HepG2 (cell line): Measurements from ENCODE around the gene ST14. TPM values are rescaled to one million over a fixed set of nuclear protein-coding genes. Genes with fewer than 3 reads are reported as not detected.

Source experiments
- ATAC-seq: fragments of 200-7000 bp; cut with Tn5 transposase; 3 replicates; pipeline ENCODE4 v1.9.1; 2020; ENCODE audit warnings: mild to moderate bottlenecking, moderate library complexity
- BruUV-seq: library from RNA; stranded (reverse); fragments of 400-500 nt; replicated peaks from 2 replicates; lab custom pipeline; 2021; lab: Mats Ljungman, UMichigan
- CTCF ChIA-PET: fragments of 300-600 bp; formaldehyde crosslinking; extraction: SDS; loops from one replicate; lab custom pipeline; 2021; ENCODE audit warnings: low total read pairs, inconsistent platforms, low intra/inter-chr PET ratio; lab: Yijun Ruan, JAX
- POLR2A ChIA-PET: fragments of 350-600 bp; sonication (Branson Sonifier 250); formaldehyde crosslinking; loops from one replicate; lab custom pipeline; 2020; ENCODE audit warnings: antibody characterized with exemption, inconsistent platforms; lab: Yijun Ruan, JAX
- DNase-seq: peaks from one replicate; pipeline ENCODE4 v3.0.0-alpha.2; 2015; ENCODE audit warnings: low spot score
- FAIRE-seq: peaks from 3 replicates; lab custom pipeline; 2011; peaks lifted over from hg19 to GRCh38; lab: Jason Lieb, UNC
- H2AFZ ChIP-seq: one replicate; pipeline ENCODE4 v1.6.1; 2011; ENCODE audit warnings: low read length, inconsistent platforms
- H3K27ac ChIP-seq: fragments of 300-600 bp; 3 replicates; pipeline ENCODE4 v1.8.0; 2011; ENCODE audit warnings: mixed run types, mild to moderate bottlenecking, mixed read lengths, low read length, inconsistent platforms; ENCODE audit not compliant: insufficient read depth; ENCODE audit errors: extremely low read length
- H3K27me3 ChIP-seq, 2 experiments: fragments of 200-600 bp in 1 of 2; 2 replicates in 1 of 2; 3 replicates in 1 of 2; pipeline versions ENCODE4 v1.6.0 to v1.8.0; 2011; ENCODE audit warnings: low read length in 2 of 2, mild to moderate bottlenecking in 2 of 2, moderate library complexity in 2 of 2, inconsistent platforms in 1 of 2; ENCODE audit not compliant: insufficient read depth in 2 of 2, control insufficient read depth in 1 of 2
- H3K36me3 ChIP-seq, 2 experiments: fragments of 200-600 bp in 1 of 2; replicated peaks in 1 of 2; 2 replicates in 1 of 2; 3 replicates in 1 of 2; pipeline versions ENCODE4 v1.5.1 to v1.8.0; 2011; ENCODE audit warnings: low read length in 2 of 2, inconsistent platforms in 1 of 2; ENCODE audit not compliant: insufficient read depth in 2 of 2, control insufficient read depth in 1 of 2
- H3K4me1 ChIP-seq: 2 replicates; pipeline ENCODE4 v1.5.1; 2012; ENCODE audit warnings: low read length, inconsistent platforms; ENCODE audit not compliant: insufficient read depth
- H3K4me2 ChIP-seq: 2 replicates; pipeline ENCODE4 v1.6.0; 2011; ENCODE audit warnings: low read depth, low read length, inconsistent platforms
- H3K4me3 ChIP-seq, 3 experiments: fragments of 200-600 bp in 1 of 3; sonication (generic), shearing (Covaris generic) in 1 of 3; replicated peaks in 1 of 3; 2 replicates each; pipeline ENCODE4 v1.5.1; 2011 to 2016; ENCODE audit warnings: low read length in 3 of 3, inconsistent platforms in 2 of 3, low read depth in 2 of 3, mild to moderate bottlenecking in 2 of 3, control low read depth in 1 of 3, mixed read lengths in 1 of 3; ENCODE audit not compliant: insufficient read depth in 1 of 3
- H3K79me2 ChIP-seq: one replicate; pipeline ENCODE4 v1.6.1; 2011; ENCODE audit warnings: low read length, inconsistent platforms; ENCODE audit not compliant: insufficient read depth
- H3K9ac ChIP-seq: 2 replicates; pipeline ENCODE4 v1.6.0; 2011; ENCODE audit warnings: mild to moderate bottlenecking, low read depth, low read length, inconsistent platforms; ENCODE audit not compliant: insufficient read depth
- H3K9me3 ChIP-seq: 2 replicates; pipeline ENCODE4 v1.5.1; 2012; ENCODE audit warnings: mild to moderate bottlenecking, low read length
- H4K20me1 ChIP-seq: 2 replicates; pipeline ENCODE4 v1.6.0; 2011; ENCODE audit warnings: inconsistent platforms, mild to moderate bottlenecking, low read length, moderate library complexity; ENCODE audit not compliant: insufficient read depth
- ATF7 ChIP-seq, 2 experiments: fragments of 450-650 bp in 1 of 2; sonication (generic) in 1 of 2; formaldehyde crosslinking in 1 of 2; IDR thresholded peaks; 2 replicates each; pipeline versions ENCODE4 v1.4.0 to v1.6.1; 2016 to 2020; ENCODE audit warnings: antibody characterized with exemption in 1 of 2, mild to moderate bottlenecking in 1 of 2, missing genetic modification reagents in 1 of 2
- GFI1 ChIP-seq: sonication (generic); formaldehyde crosslinking; IDR thresholded peaks from 2 replicates; pipeline ENCODE4 v1.5.0; 2020; ENCODE audit warnings: missing genetic modification reagents, mild to moderate bottlenecking, borderline replicate concordance
- ISL2 ChIP-seq: sonication (generic); formaldehyde crosslinking; IDR thresholded peaks from 2 replicates; pipeline ENCODE4 v1.5.0; 2020; ENCODE audit warnings: missing genetic modification reagents
- MED8 ChIP-seq: sonication (generic); formaldehyde crosslinking; IDR thresholded peaks from 2 replicates; pipeline ENCODE4 v1.8.1; 2023; ENCODE audit warnings: mild to moderate bottlenecking, missing genetic modification reagents; ENCODE audit not compliant: insufficient replicate concordance
- NR2C2 ChIP-seq: sonication (generic); formaldehyde crosslinking; IDR thresholded peaks from 2 replicates; pipeline ENCODE4 v1.4.0; 2020; ENCODE audit warnings: missing genetic modification reagents, mild to moderate bottlenecking, moderate library complexity, borderline replicate concordance
- NR2F6 ChIP-seq, 2 experiments: IDR thresholded peaks; 2 replicates each; pipeline ENCODE4 v1.6.1; 2016; ENCODE audit warnings: antibody characterized with exemption in 1 of 2, mild to moderate bottlenecking in 1 of 2
- POLR2AphosphoS2 ChIP-seq: IDR thresholded peaks from 2 replicates; pipeline ENCODE4 v1.6.1; 2011; ENCODE audit warnings: low read depth, low read length, improper control_type of control experiment
- SP140L ChIP-seq: sonication (generic); formaldehyde crosslinking; IDR thresholded peaks from 2 replicates; pipeline ENCODE4 v1.4.0; 2020; ENCODE audit warnings: missing genetic modification reagents, borderline replicate concordance
- TCF12 ChIP-seq, 2 experiments: fragments of 450-650 bp in 1 of 2; sonication (generic) in 1 of 2; formaldehyde crosslinking in 1 of 2; IDR thresholded peaks; 2 replicates each; pipeline versions ENCODE4 v1.6.1 to v1.8.0; 2017 to 2022; ENCODE audit warnings: antibody characterized with exemption in 1 of 2, mild to moderate bottlenecking in 1 of 2, missing genetic modification reagents in 1 of 2, moderate library complexity in 1 of 2
- THAP11 ChIP-seq: IDR thresholded peaks from 2 replicates; pipeline ENCODE4 v1.6.1; 2016; ENCODE audit warnings: missing biosample characterization, missing genetic modification reagents
- ZNF576 ChIP-seq: sonication (generic); formaldehyde crosslinking; IDR thresholded peaks from 2 replicates; pipeline ENCODE4 v1.4.0; 2020; ENCODE audit warnings: mild to moderate bottlenecking, missing genetic modification reagents
- ZNF629 ChIP-seq: sonication (generic); formaldehyde crosslinking; conservative IDR thresholded peaks from 2 replicates; pipeline ENCODE4 v1.5.0; 2020; ENCODE audit warnings: missing genetic modification reagents
- ZNF800 ChIP-seq: sonication (generic); formaldehyde crosslinking; IDR thresholded peaks from 2 replicates; pipeline ENCODE4 v1.4.0; 2020; ENCODE audit warnings: missing genetic modification reagents
- ZSCAN20 ChIP-seq: sonication (generic); formaldehyde crosslinking; IDR thresholded peaks from 2 replicates; pipeline ENCODE4 v1.4.0; 2020; ENCODE audit warnings: missing genetic modification reagents, mild to moderate bottlenecking, borderline replicate concordance
- WGBS: methylation state at CpG from one replicate; pipeline ENCODE4 v1.1.6; 2017; ENCODE audit warnings: low lambda C conversion rate; 5-methylcytosine and 5-hydroxymethylcytosine counted together
- in situ Hi-C: cut with HindIII; loops from 2 replicates; pipeline ENCODE4 v1.10.0; 2017; ENCODE audit warnings: low pct_unique_long_range_greater_than_20kb; ENCODE audit not compliant: extremely low pct_ligation_motif_present
- intact Hi-C: fragments of 100-400 bp; cut with micrococcal nuclease; formaldehyde crosslinking; loops from one replicate; pipeline ENCODE4 v1.10.0; 2022; ENCODE audit not compliant: unreplicated experiment
- polyA plus RNA-seq, 8 experiments: library from polyadenylated mRNA; depleted of rRNA in 3 of 8; stranded (reverse) in 7 of 8; unstranded in 1 of 8; fragments of >200 nt; fragmentation: Illumina TruSeq in 4 of 8; extraction: Trizol in 4 of 8; gene quantifications; 2 replicates each; pipeline versions ENCODE4 v1.2.1 to v1.2.3, GENCODE V29; 2011 to 2016; ENCODE audit warnings: low read depth in 4 of 8, missing spikeins in 1 of 8, mixed read lengths in 1 of 8; ENCODE audit not compliant: insufficient read depth in 1 of 8
- total RNA-seq, 5 experiments: library from RNA; depleted of rRNA; stranded (reverse); fragments of >200 nt; fragmentation: Illumina TruSeq; extraction: Trizol; gene quantifications; 2 replicates each; pipeline ENCODE4 v1.2.3, GENCODE V29; 2016; ENCODE audit warnings: low read depth in 1 of 5
- TF ChIP-seq, protein P1 (sequence below): IDR thresholded peaks from 2 replicates; pipeline ENCODE4 v1.6.1; 2016; ENCODE audit warnings: low read depth, borderline replicate concordance

The ST14 gene
- total and polyA plus RNA-seq, 2 of the 13 experiments (the other 11 are each of a cell fraction or from before 2014, with no cell fraction given) = 0.88 to 1.4 TPM

GRCh38 chr11:130112071-130112830, 47.3 kb upstream of the ST14 start:
- Histone ChIP-seq H3K27me3 (no peaks in the 10 kb centered on the region), H3K9me3 (no peaks in the 10 kb centered on the region), H3K9ac (no peak overlapping the region), H3K27ac (no peak overlapping the region), H3K79me2 (peaks cover 50% of the 10 kb centered on the region), H4K20me1 (peaks cover 5% of the 10 kb centered on the region; the same call in 1 of the 2 replicates), H3K4me3 (no peak overlapping the region), H3K4me2 (no peak overlapping the region), H3K36me3 (peaks cover 16 to 62% of the 10 kb centered on the region in 2 experiments), H2AFZ (no peak overlapping the region), H3K4me1 (peaks cover 21% of the 10 kb centered on the region)
- FAIRE-seq (no peak), DNase-seq (no peak), ATAC-seq (no peak)
- 98% methylated on average over 10 of the region's 10 CpGs for WGBS
- intact Hi-C loops (no loop called here), in situ Hi-C loops (no loop called here)
- no peak for TF ChIP-seq THAP11 (CRISPR knock-in tag)
- TF ChIP-seq ATF7 (IDR thresholded peaks at IDR 0.05) = peak; percentile 77
- no peak for TF ChIP-seq ATF7 (CRISPR knock-in tag; IDR thresholded peaks at IDR 0.05)
- no peak for TF ChIP-seq MED8 (CRISPR knock-in tag)
- no TSS peak for BruUV-seq
- ChIA-PET POLR2A (no interaction called here), CTCF (no interaction called here)

- in situ Hi-C loops = no loop called here
- H3K27me3 ChIP-seq = no peaks in the 10 kb centered on the region
- no peak overlapping the region for H2AFZ ChIP-seq
- H3K36me3 ChIP-seq = peaks cover 21 to 75% of the 10 kb centered on the region in 2 experiments
- H3K27ac ChIP-seq = peak overlapping the region; percentile 7
- H3K4me3 ChIP-seq = no peak overlapping the region
- H3K4me1 ChIP-seq = peaks cover 39% of the 10 kb centered on the region
- 87% methylated on average over 5 of the region's 5 CpGs for WGBS
- DNase-seq (no peak), FAIRE-seq (no peak), ATAC-seq (peak; percentile 38; the same call in 1 of the 3 replicates)
- H3K4me2 ChIP-seq = no peak overlapping the region
- intact Hi-C loops = no loop called here
- POLR2A ChIA-PET = interaction anchor here (1.7 to 2.2 kb wide), 2 partner anchors 10 to 111 kb away, joined by 7 to 12 read pairs; partner anchors contain the start of gene PRDM10
- H4K20me1 ChIP-seq = peaks cover 8% of the 10 kb centered on the region
- CTCF ChIA-PET = no interaction called here
- H3K9ac ChIP-seq = no peak overlapping the region
- H3K9me3 ChIP-seq = no peaks in the 10 kb centered on the region
- H3K79me2 ChIP-seq = peaks cover 64% of the 10 kb centered on the region
- BruUV-seq = no TSS peak
- TF ChIP-seq, protein P1, sequence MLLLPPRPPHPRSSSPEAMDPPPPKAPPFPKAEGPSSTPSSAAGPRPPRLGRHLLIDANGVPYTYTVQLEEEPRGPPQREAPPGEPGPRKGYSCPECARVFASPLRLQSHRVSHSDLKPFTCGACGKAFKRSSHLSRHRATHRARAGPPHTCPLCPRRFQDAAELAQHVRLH (CRISPR knock-in tag) = no peak
- TF ChIP-seq GFI1 (CRISPR knock-in tag) (no peak), ZNF629 (CRISPR knock-in tag) (no peak), ISL2 (CRISPR knock-in tag) (no peak), SP140L (CRISPR knock-in tag) (no peak), ZNF576 (no peak), NR2F6 (IDR thresholded peaks at IDR 0.05) (no peak), NR2F6 (CRISPR knock-in tag; IDR thresholded peaks at IDR 0.05) (no peak), ZSCAN20 (CRISPR knock-in tag) (no peak), NR2C2 (no peak), TCF12 (IDR thresholded peaks at IDR 0.05) (no peak), TCF12 (CRISPR knock-in tag; IDR thresholded peaks at IDR 0.05) (no peak), POLR2AphosphoS2 (no peak), ZNF800 (CRISPR knock-in tag) (no peak)
These were observed 45.3 kb upstream of the ST14 start for GRCh38 chr11:130114281-130114680.
